Stomach (tissue), 4 donors: ENCODE results near the gene PLA2G4A.

Source experiments
- EP300 ChIP-seq: sonication (generic); formaldehyde crosslinking; IDR thresholded peaks from one replicate; pipeline ENCODE4 v1.6.1; 2017; ENCODE audit warnings: antibody characterized with exemption
- POLR2A ChIP-seq, 4 donors: fragments of 450-650 bp; IDR thresholded peaks; one replicate each; pipeline ENCODE4 v1.6.1; 2016; ENCODE audit warnings: antibody characterized with exemption in 4 of 4, control low read depth in 2 of 4, mild to moderate bottlenecking in 1 of 4, moderate library complexity in 1 of 4
- POLR2AphosphoS5 ChIP-seq, 3 donors: sonication (generic); formaldehyde crosslinking; IDR thresholded peaks; one replicate each; pipeline ENCODE4 v1.6.1; 2016; ENCODE audit warnings: antibody characterized with exemption in 3 of 3
- TF ChIP-seq, protein P1 (sequence below), 7 experiments: fragments of 450-650 bp in 4 of 7; fragments of 200-600 bp in 3 of 7; sonication (generic) in 3 of 7; IDR thresholded peaks; one replicate each; pipeline ENCODE4 v1.5.1; 2016 to 2019; ENCODE audit warnings: antibody characterized with exemption in 7 of 7, control low read depth in 2 of 7, mild to moderate bottlenecking in 1 of 7

DNA sequence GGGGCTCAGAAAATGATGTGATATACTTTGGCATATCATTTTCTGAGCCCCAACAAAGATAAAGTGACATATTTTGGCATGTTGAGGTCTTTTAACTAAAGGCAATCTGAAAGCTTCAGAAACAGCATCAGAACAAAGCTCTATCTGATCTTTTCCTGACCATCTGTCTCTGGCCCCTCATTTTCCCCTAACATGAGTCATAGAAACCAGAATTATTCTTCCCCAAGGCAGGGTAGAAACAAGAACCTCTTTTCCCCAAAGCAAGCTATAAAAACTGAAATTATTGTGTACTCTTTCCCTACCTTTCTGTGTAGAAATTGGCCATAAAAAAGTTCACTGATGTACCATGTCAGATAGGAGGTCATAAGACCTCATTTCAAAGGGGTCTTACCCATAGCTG is 48.7 kb upstream of the PLA2G4A start:
- TF ChIP-seq EP300 (no peak), POLR2A (IDR thresholded peaks at IDR 0.05) (no peak), POLR2AphosphoS5 (IDR thresholded peaks at IDR 0.05) (no peak)
- TF ChIP-seq, protein P1, sequence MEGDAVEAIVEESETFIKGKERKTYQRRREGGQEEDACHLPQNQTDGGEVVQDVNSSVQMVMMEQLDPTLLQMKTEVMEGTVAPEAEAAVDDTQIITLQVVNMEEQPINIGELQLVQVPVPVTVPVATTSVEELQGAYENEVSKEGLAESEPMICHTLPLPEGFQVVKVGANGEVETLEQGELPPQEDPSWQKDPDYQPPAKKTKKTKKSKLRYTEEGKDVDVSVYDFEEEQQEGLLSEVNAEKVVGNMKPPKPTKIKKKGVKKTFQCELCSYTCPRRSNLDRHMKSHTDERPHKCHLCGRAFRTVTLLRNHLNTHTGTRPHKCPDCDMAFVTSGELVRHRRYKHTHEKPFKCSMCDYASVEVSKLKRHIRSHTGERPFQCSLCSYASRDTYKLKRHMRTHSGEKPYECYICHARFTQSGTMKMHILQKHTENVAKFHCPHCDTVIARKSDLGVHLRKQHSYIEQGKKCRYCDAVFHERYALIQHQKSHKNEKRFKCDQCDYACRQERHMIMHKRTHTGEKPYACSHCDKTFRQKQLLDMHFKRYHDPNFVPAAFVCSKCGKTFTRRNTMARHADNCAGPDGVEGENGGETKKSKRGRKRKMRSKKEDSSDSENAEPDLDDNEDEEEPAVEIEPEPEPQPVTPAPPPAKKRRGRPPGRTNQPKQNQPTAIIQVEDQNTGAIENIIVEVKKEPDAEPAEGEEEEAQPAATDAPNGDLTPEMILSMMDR (IDR thresholded peaks at IDR 0.05), result no peak
